Peyer's patch (tissue), 4 donors: ENCODE results near the gene LOXL3. TPM values are rescaled to one million over a fixed set of nuclear protein-coding genes. Genes with fewer than 3 reads are reported as not detected.

Source experiments
- DNase-seq, 3 donors: peaks; one replicate each; pipeline ENCODE4 v3.0.0-alpha.2; 2017 to 2019
- H3K27ac ChIP-seq, 4 donors: fragments of 200-600 bp; sonication (generic); one replicate each; pipeline ENCODE4 v1.5.1; 2016 to 2019
- H3K27me3 ChIP-seq, 2 donors: fragments of 200-600 bp; sonication (generic); one replicate each; pipeline ENCODE4 v1.5.1; 2019
- H3K36me3 ChIP-seq, 3 donors: fragments of 200-600 bp; sonication (generic); one replicate each; pipeline ENCODE4 v1.5.1; 2016 to 2019
- H3K4me1 ChIP-seq, 4 donors: fragments of 200-600 bp; sonication (generic); one replicate each; pipeline ENCODE4 v1.5.1; 2016 to 2019
- H3K4me3 ChIP-seq, 4 donors: fragments of 200-600 bp; sonication (generic); 1 replicate in 3 of 4; 2 replicates in 1 of 4; pipeline ENCODE4 v1.5.1; 2016 to 2019; ENCODE audit warnings: mild to moderate bottlenecking in 1 of 4
- H3K9me3 ChIP-seq, 4 donors: fragments of 200-600 bp; sonication (generic); one replicate each; pipeline ENCODE4 v1.5.1; 2016 to 2019; ENCODE audit warnings: mild to moderate bottlenecking in 1 of 4
- POLR2A ChIP-seq, 2 donors: fragments of 450-650 bp; IDR thresholded peaks; one replicate each; pipeline ENCODE4 v1.5.1; 2017; ENCODE audit warnings: antibody characterized with exemption in 2 of 2, mild to moderate bottlenecking in 2 of 2, moderate library complexity in 2 of 2
- total RNA-seq, 4 donors: library from RNA; depleted of rRNA; stranded (reverse); fragments of >200 nt; gene quantifications; one replicate each; pipeline ENCODE4 v1.1.0, GENCODE V29; 2016
- TF ChIP-seq, protein P1 (sequence below), 6 experiments: fragments of 450-650 bp in 4 of 6; fragments of 200-600 bp in 2 of 6; sonication (generic) in 1 of 6; IDR thresholded peaks; one replicate each; pipeline ENCODE4 v1.5.1; 2017 to 2019; ENCODE audit warnings: antibody characterized with exemption in 6 of 6, mild to moderate bottlenecking in 3 of 6, moderate library complexity in 1 of 6

LOXL3 gene
- total RNA-seq, 4 donors from 2014 or later, result 0.88 to 8.0 (median 4.8) TPM

GRCh38 chr2:74516650-74517049 is 37.1 kb downstream of the LOXL3 start:
- Histone ChIP-seq H3K36me3 (peaks cover 0 to 4% (median 0%) of the 10 kb centered on the region in 3 donors), H3K27me3 (peaks cover 0 to 53% of the 10 kb centered on the region in 2 donors), H3K27ac (no peak overlapping the region), H3K4me1 (peaks cover 4 to 29% (median 22%) of the 10 kb centered on the region in 4 donors), H3K4me3 (peak overlapping the region in 3 of 4 donors; percentile 36 to 50 (median 44)), H3K9me3 (peaks cover 0 to 3% (median 0%) of the 10 kb centered on the region in 4 donors)
- TF ChIP-seq POLR2A (IDR thresholded peaks at IDR 0.05), result no peak
- TF ChIP-seq, protein P1, sequence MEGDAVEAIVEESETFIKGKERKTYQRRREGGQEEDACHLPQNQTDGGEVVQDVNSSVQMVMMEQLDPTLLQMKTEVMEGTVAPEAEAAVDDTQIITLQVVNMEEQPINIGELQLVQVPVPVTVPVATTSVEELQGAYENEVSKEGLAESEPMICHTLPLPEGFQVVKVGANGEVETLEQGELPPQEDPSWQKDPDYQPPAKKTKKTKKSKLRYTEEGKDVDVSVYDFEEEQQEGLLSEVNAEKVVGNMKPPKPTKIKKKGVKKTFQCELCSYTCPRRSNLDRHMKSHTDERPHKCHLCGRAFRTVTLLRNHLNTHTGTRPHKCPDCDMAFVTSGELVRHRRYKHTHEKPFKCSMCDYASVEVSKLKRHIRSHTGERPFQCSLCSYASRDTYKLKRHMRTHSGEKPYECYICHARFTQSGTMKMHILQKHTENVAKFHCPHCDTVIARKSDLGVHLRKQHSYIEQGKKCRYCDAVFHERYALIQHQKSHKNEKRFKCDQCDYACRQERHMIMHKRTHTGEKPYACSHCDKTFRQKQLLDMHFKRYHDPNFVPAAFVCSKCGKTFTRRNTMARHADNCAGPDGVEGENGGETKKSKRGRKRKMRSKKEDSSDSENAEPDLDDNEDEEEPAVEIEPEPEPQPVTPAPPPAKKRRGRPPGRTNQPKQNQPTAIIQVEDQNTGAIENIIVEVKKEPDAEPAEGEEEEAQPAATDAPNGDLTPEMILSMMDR (IDR thresholded peaks at IDR 0.05), result no peak
- DNase-seq, result no peak

DNA sequence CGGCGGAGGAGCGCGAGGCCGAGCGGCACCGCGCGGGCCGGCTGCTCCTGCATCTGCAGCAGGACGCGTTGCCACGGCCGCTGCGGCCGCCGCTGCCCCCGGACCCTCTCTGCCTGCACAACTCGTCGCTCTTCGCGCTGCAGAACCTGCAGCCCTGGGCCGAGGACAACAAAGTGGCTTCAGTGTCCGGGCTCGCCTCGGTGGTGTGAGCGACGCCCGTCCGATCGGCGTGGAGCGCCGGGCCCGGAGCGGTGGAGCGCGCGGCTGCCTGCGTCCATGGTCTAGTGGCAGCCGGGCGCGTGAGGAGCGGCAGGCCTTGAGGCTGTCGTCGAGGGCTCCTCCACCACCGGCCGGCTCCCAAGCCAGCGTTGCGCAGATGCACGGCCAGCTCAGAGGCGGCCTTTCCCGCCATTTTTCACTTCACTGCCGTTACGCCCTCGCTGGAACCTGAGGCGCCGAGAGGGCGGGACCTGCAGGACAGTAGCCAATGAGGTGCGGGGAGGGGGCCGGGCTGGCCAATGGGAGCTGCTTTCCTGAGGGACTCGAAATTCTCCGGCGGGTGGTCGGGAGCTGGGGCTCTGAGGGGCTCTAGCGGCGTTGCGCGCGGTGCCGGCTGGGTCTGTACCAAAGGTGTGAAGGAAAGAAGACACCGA is 37.6 kb downstream of the LOXL3 start:
- Histone ChIP-seq H3K4me1 (peaks cover 4 to 29% (median 22%) of the 10 kb centered on the region in 4 donors), H3K27ac (no peak overlapping the region), H3K36me3 (peaks cover 0 to 4% (median 0%) of the 10 kb centered on the region in 3 donors), H3K4me3 (peak overlapping the region; percentile 36 to 50 (median 44)), H3K27me3 (peaks cover 0 to 56% of the 10 kb centered on the region in 2 donors), H3K9me3 (peaks cover 0 to 3% (median 0%) of the 10 kb centered on the region in 4 donors)
- no peak for TF ChIP-seq POLR2A (IDR thresholded peaks at IDR 0.05)
- TF ChIP-seq, protein P1 (IDR thresholded peaks at IDR 0.05), result no peak
- peak; percentile 65 to 83 (median 81) for DNase-seq

- Histone ChIP-seq H3K4me1 (peaks cover 4 to 29% (median 22%) of the 10 kb centered on the region in 4 donors), H3K4me3 (peak overlapping the region; percentile 36 to 50 (median 44)), H3K27me3 (peaks cover 0 to 56% of the 10 kb centered on the region in 2 donors), H3K36me3 (no peaks in the 10 kb centered on the region), H3K9me3 (peaks cover 0 to 3% (median 0%) of the 10 kb centered on the region in 4 donors), H3K27ac (no peak overlapping the region)
- DNase-seq, result peak in 1 of 3 donors; percentile 62
- no peak for TF ChIP-seq POLR2A (IDR thresholded peaks at IDR 0.05)
Observed at GRCh38 chr2:74515271-74515980, 38.3 kb downstream of the LOXL3 start.

- Histone ChIP-seq H3K36me3 (no peaks in the 10 kb centered on the region), H3K4me1 (peaks cover 4 to 29% (median 22%) of the 10 kb centered on the region in 4 donors), H3K27ac (no peak within 1 kb of the TSS), H3K9me3 (peaks cover 0 to 3% (median 0%) of the 10 kb centered on the region in 4 donors), H3K4me3 (peak within 1 kb of the TSS in 3 of 4 donors; percentile 17 to 50 (median 27)), H3K27me3 (peaks cover 0 to 56% of the 10 kb centered on the region in 2 donors)
- TF ChIP-seq, protein P1 (IDR thresholded peaks at IDR 0.05), result no peak
- DNase-seq, result peak in 1 of 3 donors; percentile 55
Observed at GRCh38 chr2:74514368-74515270, 39.1 kb downstream of the LOXL3 start, which contains the start of gene TLX2. TSS of gene TLX2 (plus strand) at chr2:74514450. CDS start at chr2:74514807, 357 bp downstream.

DNA sequence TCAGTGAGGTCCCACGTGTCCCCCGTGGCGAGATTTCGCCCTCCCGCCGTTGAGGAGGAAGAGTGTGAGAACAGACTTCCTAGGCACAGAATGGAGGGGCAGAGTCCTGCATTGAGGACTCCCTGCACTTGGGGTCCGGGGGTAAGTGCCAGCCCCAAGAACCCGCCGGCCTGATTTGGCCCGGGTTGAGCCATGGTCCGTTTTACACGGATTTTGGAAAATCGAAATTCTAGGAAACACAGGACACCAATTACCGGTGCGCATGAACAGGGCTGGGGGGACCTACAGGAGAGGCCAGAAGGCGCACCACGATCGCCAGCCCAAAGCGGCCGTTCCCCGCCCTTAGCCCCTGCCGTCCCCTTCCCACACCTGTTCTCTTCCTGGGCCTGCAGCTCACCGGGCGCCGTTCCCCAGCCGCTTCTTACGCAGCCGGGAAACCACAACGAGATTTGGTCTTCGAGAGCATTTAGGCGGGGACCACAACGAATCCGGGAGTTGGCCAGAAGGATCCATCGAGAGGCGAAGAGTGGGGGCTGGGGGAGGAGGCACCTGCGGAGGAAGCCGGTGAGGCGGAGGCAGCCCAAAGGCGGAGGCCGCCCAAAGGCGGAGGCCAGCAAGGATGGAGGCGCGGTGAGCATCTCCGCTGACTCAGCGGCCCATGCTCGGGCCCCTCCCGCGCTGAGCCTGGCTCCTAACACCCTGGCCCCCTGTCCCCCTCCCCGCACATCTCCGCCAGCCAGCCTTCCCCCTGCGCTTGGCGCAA is 40.0 kb downstream of the LOXL3 start:
- Histone ChIP-seq H3K4me3 (peak overlapping the region in 3 of 4 donors; percentile 17 to 50 (median 27)), H3K36me3 (no peaks in the 10 kb centered on the region), H3K27ac (no peak overlapping the region), H3K27me3 (peaks cover 0 to 56% of the 10 kb centered on the region in 2 donors), H3K4me1 (peaks cover 4 to 29% (median 22%) of the 10 kb centered on the region in 4 donors), H3K9me3 (peaks cover 0 to 3% (median 0%) of the 10 kb centered on the region in 4 donors)
- no peak for TF ChIP-seq POLR2A (IDR thresholded peaks at IDR 0.05)
- DNase-seq, result peak in 1 of 3 donors; percentile 50
